HG03280 (cell line): ENCODE results near the gene OSCAR.
"Not testable (repeated sequence)": the region's sequence is repeated elsewhere in the genome, so short reads cannot be mapped to it uniquely, and the experiment has no call there.

Source experiments
- ATAC-seq: cut with Tn5 transposase; IDR thresholded peaks from one replicate; pipeline ENCODE4 v1.9.1; 2021; ENCODE audit warnings: mild to moderate bottlenecking, moderate library complexity; ENCODE audit not compliant: unreplicated experiment

The OSCAR gene

GRCh38 chr19:54127688-54128440 lies 27.3 kb upstream of the OSCAR start:
- no peak for ATAC-seq

DNA sequence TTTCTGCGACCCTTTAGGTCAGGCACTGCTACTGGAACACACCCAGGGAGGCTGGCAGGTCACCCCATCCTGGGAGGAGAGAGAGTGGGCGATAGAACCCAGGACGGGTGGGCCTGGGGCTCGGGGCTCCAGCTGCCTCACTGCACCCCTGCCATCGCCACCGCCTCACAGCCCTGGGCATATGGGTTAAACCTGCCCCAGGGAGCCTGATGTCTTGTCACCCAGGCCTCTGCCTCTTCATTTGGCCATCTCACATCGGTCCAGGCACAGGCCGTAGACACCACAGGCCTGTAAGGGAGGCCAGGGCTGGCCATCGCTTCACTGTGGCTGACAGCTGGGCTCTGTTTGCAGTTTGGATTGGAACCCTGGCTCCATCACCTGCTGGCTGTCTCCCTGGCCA lies 25.1 kb upstream of the OSCAR start:
- no peak for ATAC-seq

DNA sequence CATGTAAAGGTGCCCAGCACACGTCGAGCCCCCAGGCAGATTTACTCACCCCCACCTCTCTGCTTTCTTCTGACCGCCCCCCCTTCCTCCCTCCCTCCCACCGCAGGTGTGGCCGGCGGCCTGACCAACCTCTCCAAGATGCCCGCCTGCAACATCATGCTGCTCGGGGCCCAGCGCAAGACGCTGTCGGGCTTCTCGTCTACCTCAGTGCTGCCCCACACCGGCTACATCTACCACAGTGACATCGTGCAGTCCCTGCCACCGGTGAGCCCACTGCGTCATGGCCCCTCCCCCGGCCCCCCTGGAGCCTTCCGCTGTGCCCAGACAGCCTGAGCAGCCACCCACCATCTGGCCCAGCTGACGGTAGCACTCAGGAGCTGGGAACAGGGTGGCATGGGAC lies 23.8 kb upstream of the OSCAR start:
- no peak for ATAC-seq

DNA sequence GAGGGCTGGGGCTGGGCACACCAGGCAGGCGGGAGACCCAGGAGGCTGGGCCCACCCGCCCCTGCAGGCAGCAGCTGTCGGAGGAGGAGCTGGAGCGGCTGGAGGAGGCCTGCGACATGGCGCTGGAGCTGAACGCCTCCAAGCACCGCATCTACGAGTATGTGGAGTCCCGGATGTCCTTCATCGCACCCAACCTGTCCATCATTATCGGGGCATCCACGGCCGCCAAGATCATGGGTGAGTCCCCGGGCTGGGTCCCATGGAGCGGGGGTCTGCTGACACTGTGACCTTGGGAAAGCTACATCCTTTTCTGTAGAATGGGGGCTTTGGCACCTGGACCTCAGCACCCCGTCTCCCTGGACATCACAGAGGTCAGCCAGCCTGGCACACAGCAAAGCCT lies 23.1 kb upstream of the OSCAR start:
- ATAC-seq: no peak

DNA sequence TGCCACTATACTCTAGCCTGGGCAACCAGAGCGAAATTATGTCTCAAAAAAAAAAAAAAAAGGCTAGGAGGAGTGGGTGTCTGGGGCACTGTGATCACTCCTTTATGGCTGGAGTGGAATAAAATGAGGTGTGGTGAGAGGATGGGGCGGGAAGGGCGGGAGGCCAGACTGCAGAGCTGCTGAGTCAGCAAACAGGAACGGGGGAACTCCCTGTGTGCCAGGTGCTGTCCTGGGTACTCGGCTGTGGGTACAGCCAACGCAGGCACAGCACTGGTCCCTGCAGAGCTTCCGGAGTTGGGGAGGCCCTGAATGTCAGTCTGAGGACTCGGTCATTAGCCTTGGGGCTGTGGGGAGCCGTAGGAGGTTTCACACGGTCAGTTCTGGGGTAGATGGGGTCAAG lies 20.7 kb upstream of the OSCAR start:
- no peak for ATAC-seq

DNA sequence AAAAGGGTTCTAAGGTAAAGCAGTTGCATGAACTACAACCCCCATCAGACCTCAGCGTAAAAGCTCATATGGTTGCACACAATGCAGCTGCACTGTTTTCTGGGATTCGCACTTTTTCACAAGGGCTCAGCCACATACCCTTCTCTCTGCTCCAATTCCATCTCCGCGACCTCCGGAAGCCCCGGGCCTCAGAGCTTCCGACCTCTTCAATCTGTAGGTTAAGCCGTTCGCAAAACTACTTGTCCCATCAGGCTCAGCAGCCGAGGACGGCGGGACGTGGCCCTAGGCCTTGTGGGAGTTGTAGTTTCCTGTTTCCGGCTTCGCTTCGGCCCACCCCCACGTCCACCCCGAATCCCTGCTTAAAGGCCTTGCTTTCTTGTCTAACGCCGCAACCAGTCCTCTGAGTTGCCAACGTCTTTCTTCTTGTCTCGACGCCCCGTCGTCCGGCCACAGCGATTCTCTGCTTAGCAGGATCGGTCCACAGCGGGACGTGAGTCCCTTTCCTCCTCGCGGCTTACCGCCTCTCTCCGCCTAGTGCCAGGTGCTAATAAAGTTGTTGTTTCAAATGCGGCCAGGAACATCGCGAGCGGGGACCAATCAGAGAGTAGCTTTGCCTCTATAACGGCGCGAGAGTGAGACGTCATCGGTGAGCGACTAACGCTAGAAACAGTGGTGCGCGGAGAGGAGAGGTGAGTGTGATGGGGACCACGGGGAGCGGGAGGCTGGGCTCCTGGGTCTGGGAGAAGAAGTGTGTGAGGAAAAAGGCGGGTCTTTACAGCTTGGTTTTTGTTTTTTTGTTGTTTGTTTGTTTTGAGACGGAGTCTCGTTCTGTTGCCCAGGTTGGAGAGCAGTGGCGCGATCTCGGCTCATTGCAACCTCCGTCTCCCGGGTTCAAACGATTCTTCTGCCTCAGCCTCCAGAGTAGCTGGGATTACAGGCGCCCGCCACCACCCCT lies 14.8 kb upstream of the OSCAR start, which contains the start of the genes PRPF31 and TFPT:
Gene PRPF31 (plus strand): TSS at position 646 of the 955 bp plus-strand sequence. CDS start 2,525 bp downstream, outside the sequence.
Gene TFPT (minus strand): TSS at position 549 of the 955 bp plus-strand sequence. CDS start 388 bp downstream, at position 161.
- peak; percentile 88 for ATAC-seq

- no peak for ATAC-seq
Measured at GRCh38 chr19:54114340-54115108, 13.9 kb upstream of the OSCAR start.

- no peak for ATAC-seq
Measured at GRCh38 chr19:54109651-54110050, 9.0 kb upstream of the OSCAR start.

DNA sequence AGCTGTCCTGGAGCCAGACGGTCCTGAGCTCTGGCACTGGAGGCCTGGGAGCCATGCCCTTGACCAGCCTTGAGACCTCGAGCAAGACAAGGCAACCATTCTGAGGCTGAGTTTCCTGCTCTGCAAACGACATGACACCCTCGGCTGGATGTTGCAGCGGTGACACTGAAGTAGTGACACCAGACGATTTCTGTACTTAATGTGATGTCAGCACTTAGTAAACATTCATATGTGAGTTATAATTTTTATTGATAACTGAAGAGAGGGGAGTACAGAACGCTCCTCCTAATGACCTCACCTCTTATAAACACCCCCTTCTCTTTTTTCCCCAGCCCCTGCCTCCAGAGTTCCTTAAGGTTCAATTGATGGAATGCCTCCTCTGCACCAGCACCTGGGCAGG lies 7.9 kb upstream of the OSCAR start:
- ATAC-seq: no peak

DNA sequence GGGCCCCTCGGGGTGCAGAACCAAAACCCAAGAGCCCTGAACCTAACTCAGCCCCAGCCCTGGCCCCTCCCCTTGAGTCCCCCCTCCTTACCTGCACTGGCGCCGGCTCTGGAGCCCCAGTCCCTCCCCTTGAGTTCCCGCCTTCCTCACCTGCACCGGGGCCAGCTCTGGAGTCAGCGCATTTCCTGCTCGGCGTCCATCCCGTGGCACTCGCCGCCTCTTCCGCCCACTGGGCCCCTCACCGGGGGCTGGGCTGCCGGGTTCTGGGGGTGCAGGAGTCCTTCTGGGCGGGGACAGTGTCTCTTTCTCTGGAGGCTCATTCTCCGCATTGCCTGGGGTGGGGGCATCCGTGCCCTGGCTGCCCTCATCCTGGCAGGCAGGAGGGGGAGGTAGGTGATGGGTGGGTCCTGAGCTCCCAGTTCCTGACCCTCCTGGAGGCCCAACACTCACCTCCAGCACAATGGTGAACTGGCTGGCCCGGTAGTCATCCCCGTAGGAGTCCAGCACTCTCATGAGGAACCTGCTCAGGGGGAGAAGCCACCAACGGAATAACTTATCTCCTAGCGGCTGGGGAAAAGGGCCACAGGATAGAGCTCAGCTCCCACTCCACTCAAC lies 7.4 kb upstream of the OSCAR start:
- no peak for ATAC-seq

DNA sequence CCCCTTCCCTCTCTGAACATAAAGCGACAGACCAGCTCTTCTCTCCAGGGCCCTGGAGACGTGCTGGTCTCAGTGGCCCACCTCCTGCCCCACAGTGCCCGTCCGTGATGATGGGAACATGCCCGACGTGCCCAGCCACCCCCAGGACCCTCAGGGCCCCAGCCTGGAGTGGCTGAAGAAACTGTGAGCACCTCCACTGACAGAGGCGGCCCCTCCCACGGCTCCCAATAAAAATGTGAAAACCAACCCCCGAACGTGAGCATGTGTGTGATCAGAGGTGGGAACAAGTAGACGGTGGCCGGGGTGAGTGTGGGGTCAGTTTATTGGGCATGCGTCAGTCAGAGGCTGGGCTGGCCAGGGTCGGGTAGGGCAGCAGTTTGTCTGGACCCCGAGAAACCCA lies 6.1 kb upstream of the OSCAR start:
- no peak for ATAC-seq

DNA sequence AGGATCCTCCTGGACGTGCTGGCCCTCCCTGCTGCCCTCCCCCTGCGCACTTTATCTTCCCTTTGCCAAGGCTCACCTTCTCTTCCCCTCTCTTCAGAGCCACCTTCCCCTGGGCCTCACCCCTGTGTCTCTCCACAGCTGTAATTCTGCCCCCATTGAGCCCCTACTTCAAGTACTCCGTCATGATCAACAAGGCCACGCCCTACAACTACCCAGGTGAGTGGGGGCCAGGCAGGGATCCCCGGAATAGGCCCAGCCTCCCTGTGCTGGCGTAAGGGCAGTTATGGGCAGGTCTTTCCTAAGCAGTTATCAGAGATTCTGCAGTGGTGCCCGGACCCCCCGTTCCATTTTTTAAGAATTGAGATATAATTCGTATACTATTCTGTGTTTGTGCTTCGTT lies 5.2 kb upstream of the OSCAR start:
- no peak for ATAC-seq

GRCh38 chr19:54104998-54105715 lies 4.6 kb upstream of the OSCAR start:
- no peak for ATAC-seq

DNA sequence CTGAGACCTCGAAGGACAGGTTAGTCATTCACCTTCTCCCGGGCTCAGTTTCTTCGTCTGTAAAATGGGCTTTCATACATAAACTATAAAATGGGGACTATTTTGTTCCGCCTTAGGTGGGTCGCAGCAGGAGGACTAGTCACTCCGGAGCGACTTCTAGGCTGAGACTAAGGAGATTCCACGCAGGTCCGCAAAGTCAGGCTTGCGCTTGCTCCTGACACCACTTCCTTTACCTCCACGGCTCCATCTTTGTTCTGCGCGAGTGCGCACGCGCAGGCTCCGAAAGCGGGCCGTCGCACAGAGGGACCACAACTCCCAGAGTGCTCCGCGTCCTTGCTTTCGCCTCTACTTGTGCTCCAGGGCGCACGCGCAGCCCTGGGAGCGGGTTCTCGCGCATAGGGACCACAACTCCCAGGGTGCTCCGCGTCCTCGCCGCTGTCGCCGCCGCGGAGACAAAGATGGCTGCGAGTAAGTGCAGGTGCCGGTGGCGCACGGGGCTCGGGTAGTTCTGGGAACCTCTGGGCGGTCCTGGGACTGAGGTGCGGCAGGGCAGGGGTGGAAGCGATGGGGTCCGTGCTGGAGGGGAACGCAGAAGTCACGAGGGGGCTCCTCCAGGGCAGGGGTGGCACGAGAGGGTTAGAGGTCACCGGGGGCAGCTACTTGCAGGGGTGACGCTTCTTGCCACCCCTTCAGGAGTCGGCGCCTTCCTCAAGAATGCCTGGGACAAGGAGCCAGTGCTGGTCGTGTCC lies 2.0 kb upstream of the OSCAR start, which contains the start of gene NDUFA3:
Gene NDUFA3 (plus strand): TSS at position 435 of the 749 bp plus-strand sequence. CDS start 24 bp downstream, at position 459.
- ATAC-seq: peak; percentile 98

DNA sequence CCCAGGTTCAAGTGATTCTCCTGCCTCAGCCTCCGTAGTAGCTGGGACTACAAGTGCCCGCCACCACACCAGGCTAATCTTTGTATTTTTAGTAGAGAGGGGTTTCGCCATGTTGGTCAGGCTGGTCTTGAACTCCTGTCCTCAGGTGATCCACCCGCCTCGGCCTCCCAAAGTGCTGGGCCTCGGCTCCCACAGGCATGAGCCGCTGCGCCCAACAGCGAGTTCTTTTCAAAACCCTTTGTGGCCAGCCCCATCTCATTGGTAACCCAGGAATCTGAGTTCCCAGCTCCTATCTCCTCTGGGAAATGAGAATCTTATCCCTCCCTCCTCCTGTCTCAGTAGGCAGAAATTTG lies 724 bp downstream of the OSCAR start:
- not testable (repeated sequence) for ATAC-seq

GRCh38 chr19:54099190-54099902 lies 1.3 kb downstream of the OSCAR start:
- no peak for ATAC-seq

- ATAC-seq: no peak
Measured at GRCh38 chr19:54096617-54097106, 3.9 kb downstream of the OSCAR start.

- peak; percentile 53 for ATAC-seq
Measured at GRCh38 chr19:54095859-54096616, 4.6 kb downstream of the OSCAR start.
